ENCODE measurements around the gene ORC3.
"Not testable (repeated sequence)": the region's sequence is repeated elsewhere in the genome, so short reads cannot be mapped to it uniquely, and the experiment has no call there.

ORC3 gene

GRCh38 chr6:87606199-87606598, 16.3 kb downstream of the ORC3 start:
- DNase-seq (ENCODE audit: insufficient read length) (no peak), FAIRE-seq (no peak)

GRCh38 chr6:87608802-87609201, 18.9 kb downstream of the ORC3 start:
- FAIRE-seq (no peak), DNase-seq (ENCODE audit: insufficient read length) (no peak)
- no peak for TF ChIP-seq POLR2A (IDR thresholded peaks at IDR 0.05; ENCODE audit: low read depth, low read length)
- TF ChIP-seq TAF1 (IDR thresholded peaks at IDR 0.05; ENCODE audit: borderline replicate concordance, low read depth, low read length) = no peak
- TF ChIP-seq POLR2AphosphoS5 (IDR thresholded peaks at IDR 0.05; ENCODE audit: low read depth, low read length) = no peak

More at GRCh38 chr6:87606199-87606598, 16.3 kb downstream of the ORC3 start:
- TF ChIP-seq POLR2A (IDR thresholded peaks at IDR 0.05; ENCODE audit: low read depth, low read length) (no peak), POLR2AphosphoS5 (IDR thresholded peaks at IDR 0.05; ENCODE audit: low read depth, low read length) (no peak), TAF1 (IDR thresholded peaks at IDR 0.05; ENCODE audit: borderline replicate concordance, low read depth, low read length) (no peak)

GRCh38 chr6:87613018-87613417, 23.1 kb downstream of the ORC3 start:
- not testable (repeated sequence) for FAIRE-seq; DNase-seq (ENCODE audit: insufficient read length)

GRCh38 chr6:87617405-87617804, 27.5 kb downstream of the ORC3 start:
- TF ChIP-seq POLR2A (IDR thresholded peaks at IDR 0.05; ENCODE audit: low read depth, low read length) (no peak), TAF1 (IDR thresholded peaks at IDR 0.05; ENCODE audit: borderline replicate concordance, low read depth, low read length) (no peak), POLR2AphosphoS5 (IDR thresholded peaks at IDR 0.05; ENCODE audit: low read depth, low read length) (no peak)
- FAIRE-seq (no peak), DNase-seq (ENCODE audit: insufficient read length) (no peak)

GRCh38 chr6:87618531-87618930, 28.6 kb downstream of the ORC3 start:
- FAIRE-seq (no peak), DNase-seq (ENCODE audit: insufficient read length) (no peak)
- TF ChIP-seq POLR2AphosphoS5 (IDR thresholded peaks at IDR 0.05; ENCODE audit: low read depth, low read length) (no peak), TAF1 (IDR thresholded peaks at IDR 0.05; ENCODE audit: borderline replicate concordance, low read depth, low read length) (no peak), POLR2A (IDR thresholded peaks at IDR 0.05; ENCODE audit: low read depth, low read length) (no peak)

- DNase-seq (ENCODE audit: insufficient read length) = no peak
- no peak for TF ChIP-seq POLR2A (IDR thresholded peaks at IDR 0.05; ENCODE audit: low read depth, low read length)
- TF ChIP-seq TAF1 (IDR thresholded peaks at IDR 0.05; ENCODE audit: borderline replicate concordance, low read depth, low read length) = no peak
- no peak for TF ChIP-seq POLR2AphosphoS5 (IDR thresholded peaks at IDR 0.05; ENCODE audit: low read depth, low read length)
- FAIRE-seq = no peak
Observed at GRCh38 chr6:87623248-87623647, 33.3 kb downstream of the ORC3 start.

GRCh38 chr6:87628424-87628823, 38.5 kb downstream of the ORC3 start:
- no peak for TF ChIP-seq POLR2A (IDR thresholded peaks at IDR 0.05; ENCODE audit: low read depth, low read length)
- TF ChIP-seq POLR2AphosphoS5 (IDR thresholded peaks at IDR 0.05; ENCODE audit: low read depth, low read length) = no peak
- no peak for TF ChIP-seq TAF1 (IDR thresholded peaks at IDR 0.05; ENCODE audit: borderline replicate concordance, low read depth, low read length)
- DNase-seq (ENCODE audit: insufficient read length) (no peak), FAIRE-seq (peak; percentile 70)

- TF ChIP-seq POLR2AphosphoS5 (IDR thresholded peaks at IDR 0.05; ENCODE audit: low read depth, low read length) (no peak), POLR2A (IDR thresholded peaks at IDR 0.05; ENCODE audit: low read depth, low read length) (no peak), TAF1 (IDR thresholded peaks at IDR 0.05; ENCODE audit: borderline replicate concordance, low read depth, low read length) (no peak)
- DNase-seq (ENCODE audit: insufficient read length) (no peak), FAIRE-seq (no peak)
Observed at GRCh38 chr6:87628881-87629280, 38.9 kb downstream of the ORC3 start.

GRCh38 chr6:87630746-87631145, 40.8 kb downstream of the ORC3 start:
- DNase-seq (ENCODE audit: insufficient read length) = no peak
- TF ChIP-seq POLR2A (IDR thresholded peaks at IDR 0.05; ENCODE audit: low read depth, low read length) (no peak), POLR2AphosphoS5 (IDR thresholded peaks at IDR 0.05; ENCODE audit: low read depth, low read length) (no peak), TAF1 (IDR thresholded peaks at IDR 0.05; ENCODE audit: borderline replicate concordance, low read depth, low read length) (no peak)
- FAIRE-seq = no peak

- DNase-seq (ENCODE audit: insufficient read length) (no peak), FAIRE-seq (no peak)
- no peak for TF ChIP-seq POLR2A (IDR thresholded peaks at IDR 0.05; ENCODE audit: low read depth, low read length)
- TF ChIP-seq TAF1 (IDR thresholded peaks at IDR 0.05; ENCODE audit: borderline replicate concordance, low read depth, low read length) = no peak
- TF ChIP-seq POLR2AphosphoS5 (IDR thresholded peaks at IDR 0.05; ENCODE audit: low read depth, low read length) = no peak
Observed at GRCh38 chr6:87633851-87634250, 43.9 kb downstream of the ORC3 start.

GRCh38 chr6:87636315-87636714, 46.4 kb downstream of the ORC3 start:
- TF ChIP-seq TAF1 (IDR thresholded peaks at IDR 0.05; ENCODE audit: borderline replicate concordance, low read depth, low read length) (no peak), POLR2A (IDR thresholded peaks at IDR 0.05; ENCODE audit: low read depth, low read length) (no peak), POLR2AphosphoS5 (IDR thresholded peaks at IDR 0.05; ENCODE audit: low read depth, low read length) (no peak)
- no peak for DNase-seq (ENCODE audit: insufficient read length)
- peak; percentile 46 for FAIRE-seq

- TF ChIP-seq POLR2A (IDR thresholded peaks at IDR 0.05; ENCODE audit: low read depth, low read length) (no peak), TAF1 (IDR thresholded peaks at IDR 0.05; ENCODE audit: borderline replicate concordance, low read depth, low read length) (no peak), POLR2AphosphoS5 (IDR thresholded peaks at IDR 0.05; ENCODE audit: low read depth, low read length) (no peak)
- no peak for DNase-seq (ENCODE audit: insufficient read length)
- no peak for FAIRE-seq
Observed at GRCh38 chr6:87637106-87637505, 47.2 kb downstream of the ORC3 start.

GRCh38 chr6:87639373-87639772, 49.4 kb downstream of the ORC3 start:
- DNase-seq (ENCODE audit: insufficient read length) = no peak
- TF ChIP-seq POLR2AphosphoS5 (IDR thresholded peaks at IDR 0.05; ENCODE audit: low read depth, low read length) (no peak), POLR2A (IDR thresholded peaks at IDR 0.05; ENCODE audit: low read depth, low read length) (no peak), TAF1 (IDR thresholded peaks at IDR 0.05; ENCODE audit: borderline replicate concordance, low read depth, low read length) (no peak)
- FAIRE-seq = no peak

All from GM12892 (cell line).